SK-N-SH (cell line): Measurements from ENCODE around the gene PROSER3.

Experiments used
- EP300 ChIP-seq, 2 experiments: IDR thresholded peaks; 2 replicates each; pipeline versions ENCODE4 v1.4.0 to v1.6.1; 2012; ENCODE audit warnings: borderline replicate concordance in 1 of 2, low read depth in 1 of 2, low read length in 1 of 2
- EZH2phosphoT487 ChIP-seq: fragments of 200-600 bp; sonication (generic); IDR thresholded peaks from 2 replicates; pipeline ENCODE4 v1.6.1; 2017; ENCODE audit warnings: low read depth, mixed run types, mild to moderate bottlenecking, antibody characterized with exemption, moderate library complexity, borderline replicate concordance
- NRF1 ChIP-seq: IDR thresholded peaks from 2 replicates; pipeline ENCODE4 v1.6.1; 2012; ENCODE audit warnings: low read depth, mild to moderate bottlenecking, low read length
- RAD21 ChIP-seq: IDR thresholded peaks from 2 replicates; pipeline ENCODE4 v1.6.1; 2012; ENCODE audit warnings: mild to moderate bottlenecking, low read length
- RCOR1 ChIP-seq: fragments of 150-350 bp; IDR thresholded peaks from 2 replicates; pipeline ENCODE4 v1.6.1; 2017; ENCODE audit warnings: antibody characterized with exemption, low read length
- RFX5 ChIP-seq: IDR thresholded peaks from 2 replicates; pipeline ENCODE4 v1.6.1; 2012; ENCODE audit warnings: mild to moderate bottlenecking, improper control_type of control experiment, low read length
- SIN3A ChIP-seq: IDR thresholded peaks from 2 replicates; pipeline ENCODE4 v1.6.1; 2012; ENCODE audit warnings: low read depth, mild to moderate bottlenecking, low read length, moderate library complexity, borderline replicate concordance
- TAF1 ChIP-seq: IDR thresholded peaks from 2 replicates; pipeline ENCODE4 v1.6.1; 2012; ENCODE audit warnings: low read depth, mild to moderate bottlenecking, low read length, moderate library complexity, borderline replicate concordance
- YY1 ChIP-seq: IDR thresholded peaks from 2 replicates; pipeline ENCODE4 v1.4.0; 2012; ENCODE audit warnings: low read depth, mild to moderate bottlenecking
- TF ChIP-seq, protein P1 (sequence below): fragments of 200-600 bp; sonication (generic); IDR thresholded peaks from 2 replicates; pipeline ENCODE4 v1.6.1; 2017; ENCODE audit warnings: antibody characterized with exemption, mild to moderate bottlenecking, moderate library complexity
- TF ChIP-seq, protein P2 (sequence below): IDR thresholded peaks from 2 replicates; pipeline ENCODE4 v1.4.0; 2012; ENCODE audit warnings: low read depth

DNA sequence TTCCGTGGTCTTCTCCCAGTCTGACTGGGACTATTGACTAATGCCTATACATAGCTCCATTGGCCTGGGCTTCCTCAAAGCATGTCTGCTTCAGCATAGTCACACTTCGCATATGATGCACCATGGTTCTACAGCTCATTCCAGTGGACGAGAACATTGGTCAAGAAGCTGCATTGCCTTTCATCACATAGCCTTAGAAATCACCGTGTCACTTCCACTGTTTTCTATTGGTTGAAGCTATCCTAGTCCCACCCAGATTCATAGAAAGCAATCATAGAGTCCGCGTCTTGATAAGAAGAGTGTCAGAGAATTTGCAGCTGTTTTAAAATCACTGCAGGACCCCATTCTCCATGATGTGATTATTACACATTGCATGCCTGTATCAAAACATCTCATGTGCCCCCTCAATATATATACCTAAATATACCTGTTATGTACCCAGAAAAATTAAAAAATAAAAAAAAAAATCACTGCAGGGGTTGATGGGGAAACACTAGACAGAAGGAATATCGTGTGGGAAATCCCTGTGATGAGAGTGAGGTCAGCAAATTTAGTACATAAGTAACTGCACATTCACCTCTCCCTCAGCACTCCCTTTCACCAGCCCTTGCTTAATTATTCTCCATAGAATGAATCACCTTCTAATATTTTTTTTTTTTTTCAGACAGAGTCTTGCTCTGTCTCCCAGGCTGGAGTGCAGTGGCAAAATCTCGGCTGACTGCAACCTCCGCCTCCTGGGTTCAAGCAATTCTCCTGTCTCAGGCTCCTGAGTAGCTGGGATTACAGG lies 15.2 kb downstream of the PROSER3 start:
- TF ChIP-seq RFX5: no peak
- no peak for TF ChIP-seq EZH2phosphoT487
- TF ChIP-seq, protein P1, sequence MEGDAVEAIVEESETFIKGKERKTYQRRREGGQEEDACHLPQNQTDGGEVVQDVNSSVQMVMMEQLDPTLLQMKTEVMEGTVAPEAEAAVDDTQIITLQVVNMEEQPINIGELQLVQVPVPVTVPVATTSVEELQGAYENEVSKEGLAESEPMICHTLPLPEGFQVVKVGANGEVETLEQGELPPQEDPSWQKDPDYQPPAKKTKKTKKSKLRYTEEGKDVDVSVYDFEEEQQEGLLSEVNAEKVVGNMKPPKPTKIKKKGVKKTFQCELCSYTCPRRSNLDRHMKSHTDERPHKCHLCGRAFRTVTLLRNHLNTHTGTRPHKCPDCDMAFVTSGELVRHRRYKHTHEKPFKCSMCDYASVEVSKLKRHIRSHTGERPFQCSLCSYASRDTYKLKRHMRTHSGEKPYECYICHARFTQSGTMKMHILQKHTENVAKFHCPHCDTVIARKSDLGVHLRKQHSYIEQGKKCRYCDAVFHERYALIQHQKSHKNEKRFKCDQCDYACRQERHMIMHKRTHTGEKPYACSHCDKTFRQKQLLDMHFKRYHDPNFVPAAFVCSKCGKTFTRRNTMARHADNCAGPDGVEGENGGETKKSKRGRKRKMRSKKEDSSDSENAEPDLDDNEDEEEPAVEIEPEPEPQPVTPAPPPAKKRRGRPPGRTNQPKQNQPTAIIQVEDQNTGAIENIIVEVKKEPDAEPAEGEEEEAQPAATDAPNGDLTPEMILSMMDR: no peak
- TF ChIP-seq YY1: no peak
- no peak for TF ChIP-seq EP300 (IDR thresholded peaks at IDR 0.05; ENCODE audit: borderline replicate concordance in 1 of 2, low read depth in 1 of 2, low read length in 1 of 2)
- TF ChIP-seq TAF1: no peak
- no peak for TF ChIP-seq SIN3A
- TF ChIP-seq RCOR1: no peak
- TF ChIP-seq RAD21: no peak
- no peak for TF ChIP-seq NRF1
- TF ChIP-seq, protein P2, sequence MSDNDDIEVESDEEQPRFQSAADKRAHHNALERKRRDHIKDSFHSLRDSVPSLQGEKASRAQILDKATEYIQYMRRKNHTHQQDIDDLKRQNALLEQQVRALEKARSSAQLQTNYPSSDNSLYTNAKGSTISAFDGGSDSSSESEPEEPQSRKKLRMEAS: no peak
